NCI-H1436 treated with DMSO at 0.1 percent for 48 hours (cell line): ENCODE measurements around the gene NELL1.
"Not testable (repeated sequence)": the region's sequence is repeated elsewhere in the genome, so short reads cannot be mapped to it uniquely, and the experiment has no call there.

Experiments
- DNase-seq: peaks from one replicate; lab custom pipeline; 2025; lab: John Stamatoyannopoulos, UW

NELL1 gene

DNA sequence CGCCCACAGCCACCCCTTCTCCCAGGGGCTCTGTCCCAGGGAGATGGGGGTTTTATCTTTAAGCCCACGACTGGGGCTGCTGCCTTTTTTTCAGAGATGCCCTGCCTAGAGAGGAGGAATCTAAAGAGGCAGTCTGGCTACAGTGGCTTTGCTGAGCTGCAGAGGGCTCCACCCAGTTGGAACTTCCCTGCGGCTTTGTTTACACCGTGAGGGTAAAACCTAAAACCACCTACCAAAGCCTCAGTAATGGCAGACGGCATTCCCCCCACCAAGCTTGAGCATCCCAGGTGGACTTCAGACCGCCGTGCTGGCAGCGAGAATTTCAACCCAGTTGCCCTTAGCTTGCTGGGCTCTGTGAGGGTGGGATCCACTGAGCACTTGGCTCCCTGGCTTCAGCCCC is 535.8 kb downstream of the NELL1 start:
- DNase-seq = no peak

DNA sequence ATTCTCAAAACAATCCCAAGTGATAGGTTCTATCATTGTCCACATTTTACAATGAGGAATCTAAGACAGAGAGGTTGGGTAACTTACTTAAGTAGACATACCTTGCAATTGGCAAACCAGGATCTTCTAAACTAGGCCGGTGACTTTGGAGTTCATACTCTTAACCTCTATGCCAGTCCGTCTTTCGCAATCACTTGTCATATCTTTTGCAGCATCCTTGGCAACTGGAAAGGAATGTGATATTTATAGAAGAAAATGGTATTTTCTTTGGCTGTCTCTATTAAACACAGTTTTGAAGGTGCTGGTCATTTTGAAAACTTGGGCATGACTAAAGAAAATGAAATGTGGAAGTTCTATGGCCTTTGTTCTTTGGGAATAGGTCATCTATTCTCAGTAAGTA is 556.5 kb downstream of the NELL1 start:
- no peak for DNase-seq

DNA sequence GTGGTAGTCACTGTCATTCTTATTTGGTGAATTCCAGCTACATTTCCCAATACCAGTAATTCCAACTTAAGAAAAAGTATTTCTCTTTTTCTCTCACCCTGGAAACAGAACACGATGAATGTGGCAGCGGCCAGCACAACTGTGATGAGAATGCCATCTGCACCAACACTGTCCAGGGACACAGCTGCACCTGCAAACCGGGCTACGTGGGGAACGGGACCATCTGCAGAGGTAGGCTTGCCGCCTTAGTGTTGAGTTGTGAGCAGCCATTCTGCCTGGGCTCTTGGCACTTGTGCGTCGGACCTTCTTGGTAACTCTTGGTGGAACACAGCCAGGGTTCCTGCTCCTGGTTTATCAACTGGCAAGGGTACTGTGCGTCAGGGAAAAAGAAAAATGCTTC is 559.8 kb downstream of the NELL1 start:
- DNase-seq = no peak

DNA sequence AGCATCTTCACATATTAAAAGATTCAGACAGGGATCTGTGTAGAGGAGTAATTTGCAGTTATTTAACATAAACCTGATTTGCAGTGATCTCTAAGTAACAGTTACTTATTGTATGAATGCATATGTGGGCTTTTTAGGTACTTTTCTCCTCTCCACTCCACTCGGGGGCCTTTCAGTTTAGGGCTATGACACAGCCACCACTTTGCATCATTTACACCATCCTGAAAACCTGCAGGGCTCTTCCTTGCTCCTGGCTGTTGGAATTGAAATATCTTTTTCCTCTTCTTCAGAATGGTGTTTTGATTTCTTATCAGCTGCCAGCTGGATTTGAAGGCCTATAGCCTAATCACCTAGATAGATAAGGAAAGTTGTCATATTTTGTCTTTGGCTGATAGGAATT is 580.8 kb downstream of the NELL1 start:
- no peak for DNase-seq

DNA sequence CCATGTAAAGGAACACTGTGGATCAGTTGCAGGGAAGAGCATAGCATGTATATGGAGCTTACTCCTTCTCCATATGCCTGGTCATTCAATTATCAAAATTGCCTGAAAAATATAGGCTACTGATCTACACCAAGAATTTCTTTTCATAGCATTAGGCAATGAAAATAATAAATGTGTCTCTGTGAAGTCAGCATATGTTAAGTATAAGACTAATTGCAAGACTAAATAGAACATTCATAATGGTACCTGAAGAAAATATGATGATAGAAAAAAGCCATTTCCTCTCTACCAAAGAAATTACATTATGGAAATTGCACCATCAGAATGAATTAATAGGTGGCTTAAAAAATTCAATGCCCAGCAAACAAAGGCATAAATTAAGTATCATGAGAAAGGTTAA is 584.7 kb downstream of the NELL1 start:
- no peak for DNase-seq

DNA sequence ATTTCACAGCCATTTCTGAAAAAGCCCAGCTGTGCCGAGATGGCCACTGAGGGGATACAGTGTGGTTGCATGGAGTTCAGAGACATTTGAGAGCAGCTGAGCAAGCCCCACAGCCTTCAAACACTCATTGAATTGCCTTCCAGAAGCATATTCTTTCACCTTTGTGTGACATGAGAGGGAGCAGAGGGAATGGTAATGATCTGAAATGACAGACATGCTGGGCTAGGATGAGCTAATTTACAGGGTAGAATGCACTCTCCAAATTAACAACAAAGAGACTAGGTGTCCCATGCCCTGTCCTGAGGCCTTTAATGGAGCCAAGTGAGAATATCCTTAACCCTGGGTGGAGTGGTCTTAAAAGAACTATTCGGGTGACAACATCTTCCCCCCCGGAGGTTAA is 585.4 kb downstream of the NELL1 start:
- no peak for DNase-seq

DNA sequence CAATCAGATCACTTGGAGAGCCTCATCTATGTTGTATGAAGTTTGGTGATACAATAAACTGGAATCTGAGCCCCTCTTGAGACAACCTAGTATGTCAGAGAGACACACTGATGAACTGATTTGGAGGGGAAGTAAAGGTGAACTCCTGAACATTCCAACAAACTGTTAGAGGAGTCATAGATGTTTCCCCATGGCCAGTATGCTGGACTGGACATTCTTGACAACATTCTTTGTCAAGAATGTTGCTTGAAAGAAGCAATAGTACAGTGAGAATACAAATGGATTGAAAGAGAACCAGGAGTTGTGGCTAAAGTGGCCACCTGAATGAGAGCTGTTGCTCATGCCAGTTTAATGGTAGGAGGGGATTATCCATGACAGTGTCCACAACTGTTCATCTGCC is 588.1 kb downstream of the NELL1 start:
- DNase-seq = no peak

DNA sequence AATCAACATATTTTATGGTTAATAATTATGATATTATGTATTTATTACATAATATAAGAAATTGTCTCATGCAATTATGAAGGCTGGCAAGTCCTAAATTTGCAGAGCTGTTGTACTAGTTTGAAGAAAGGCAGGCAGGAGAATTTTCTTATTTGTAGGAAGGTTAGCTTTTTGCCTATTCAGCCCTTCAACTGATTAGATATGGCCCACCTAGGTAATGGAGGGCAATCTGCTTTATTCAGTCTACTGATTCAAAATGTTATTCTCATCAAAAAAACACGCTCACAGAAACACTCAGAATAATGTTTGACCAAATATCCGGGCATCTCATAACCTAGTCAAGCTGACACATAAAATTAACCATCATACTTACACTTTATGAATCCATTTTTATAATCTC is 589.0 kb downstream of the NELL1 start:
- DNase-seq = no peak

DNA sequence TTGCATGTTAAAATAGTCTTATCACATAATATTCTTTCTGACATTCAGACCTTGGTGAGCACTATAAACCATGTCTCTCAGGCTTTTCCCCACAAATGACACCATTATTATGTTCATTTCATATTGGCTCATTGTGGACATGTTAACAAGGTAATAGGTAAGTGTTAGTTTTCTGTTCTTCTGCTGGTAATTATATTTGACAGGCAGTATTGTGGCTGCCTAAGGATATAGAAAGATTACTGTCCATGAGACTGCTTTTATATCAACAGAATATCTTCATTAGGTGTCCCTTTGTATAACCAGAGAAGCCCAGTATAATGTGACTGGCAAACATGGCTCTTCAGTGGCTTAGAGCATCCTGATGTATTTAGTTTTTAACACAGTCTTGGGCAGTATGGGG is 590.7 kb downstream of the NELL1 start:
- no peak for DNase-seq

DNA sequence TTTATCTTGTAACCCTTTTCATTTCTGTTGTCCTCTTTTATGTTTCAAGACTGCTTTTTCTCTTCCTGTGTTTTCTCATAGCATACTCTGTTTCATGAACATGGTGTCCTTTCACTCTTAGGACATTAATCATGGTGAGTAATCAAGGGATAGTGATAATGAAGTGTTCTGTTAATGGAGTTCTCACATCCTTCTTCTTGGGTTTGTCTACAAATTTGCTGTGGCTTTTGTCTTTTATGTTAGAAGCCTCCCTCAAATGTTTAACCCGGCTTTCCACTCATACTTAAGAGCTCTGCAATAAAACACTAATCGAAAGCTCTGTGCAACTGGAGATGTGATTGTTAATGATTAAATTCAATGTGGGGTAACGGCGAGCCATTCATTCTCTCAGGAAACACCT is 593.6 kb downstream of the NELL1 start:
- no peak for DNase-seq

DNA sequence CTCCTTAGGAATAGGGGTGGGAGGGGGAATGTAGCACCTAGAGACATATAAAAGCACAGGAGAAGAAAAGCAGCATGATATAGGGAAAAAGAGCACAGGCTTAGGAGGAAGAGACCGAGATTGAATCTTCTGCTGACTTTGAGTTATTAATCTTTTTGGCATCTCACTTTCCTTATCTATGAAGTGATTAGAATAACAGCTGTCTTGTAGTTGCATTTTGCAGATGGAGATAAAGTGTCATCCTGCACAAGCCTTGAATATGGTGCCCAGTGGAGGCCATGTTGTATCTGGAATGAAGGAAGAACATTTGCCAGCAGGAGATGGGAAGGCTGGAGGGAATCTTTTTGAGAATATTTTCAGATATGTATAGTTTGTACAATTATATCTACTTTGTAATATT is 594.7 kb downstream of the NELL1 start:
- no peak for DNase-seq

DNA sequence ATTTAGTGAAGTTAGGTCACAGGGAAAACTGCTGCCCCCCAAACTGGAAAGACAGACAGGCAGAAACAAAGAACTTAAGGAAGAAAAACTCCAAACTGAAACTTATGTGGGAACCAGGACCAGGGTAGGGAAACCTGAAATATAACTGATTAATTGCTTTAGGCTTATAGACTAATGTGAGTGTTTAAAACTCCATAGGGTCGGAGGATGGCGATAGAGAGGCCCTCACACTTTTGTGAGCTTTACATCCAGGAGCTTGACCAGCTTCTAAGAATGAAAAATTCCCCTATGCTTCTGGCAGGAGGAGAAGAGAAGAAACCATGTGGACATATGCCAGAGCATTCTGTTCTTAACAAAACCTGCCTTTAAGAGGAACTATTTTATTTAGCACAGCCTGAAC is 598.6 kb downstream of the NELL1 start:
- no peak for DNase-seq

DNA sequence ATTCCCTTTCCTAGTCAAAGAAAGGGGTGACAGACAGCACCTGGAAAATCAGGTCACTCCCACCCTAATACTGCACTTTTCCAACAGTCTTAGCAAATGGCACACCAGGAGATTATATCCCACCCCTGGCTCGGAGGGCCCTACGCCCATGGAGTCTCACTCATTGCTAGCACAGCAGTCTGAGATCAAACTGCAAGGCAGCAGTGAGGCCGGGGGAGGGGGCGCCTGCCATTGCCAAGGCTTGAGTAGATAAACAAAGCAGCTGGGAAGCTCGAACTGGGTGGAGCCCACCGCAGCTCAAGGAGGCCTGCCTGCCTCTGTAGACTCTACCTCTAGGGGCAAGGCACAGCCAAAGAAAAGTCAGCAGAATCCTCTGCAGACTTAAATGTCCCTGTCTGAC is 602.8 kb downstream of the NELL1 start:
- DNase-seq = not testable (repeated sequence)

DNA sequence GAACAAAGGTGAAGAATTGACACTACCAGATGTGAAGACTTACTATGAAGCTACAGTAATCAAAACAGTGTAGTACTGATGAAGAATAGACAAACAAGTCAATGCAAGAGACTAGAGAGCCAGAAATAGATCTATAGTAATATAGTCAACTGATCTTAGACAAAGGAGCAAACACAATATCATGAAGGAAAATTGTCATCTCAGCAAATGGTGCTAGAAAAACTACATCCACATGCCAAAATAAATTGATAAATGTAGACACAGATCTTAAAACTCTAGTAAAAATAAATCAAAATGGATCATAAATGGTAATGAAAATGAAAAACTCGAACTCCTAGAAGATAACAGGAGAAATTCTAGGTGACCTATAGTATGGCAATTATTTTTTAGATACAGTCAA is 609.5 kb downstream of the NELL1 start:
- no peak for DNase-seq

DNA sequence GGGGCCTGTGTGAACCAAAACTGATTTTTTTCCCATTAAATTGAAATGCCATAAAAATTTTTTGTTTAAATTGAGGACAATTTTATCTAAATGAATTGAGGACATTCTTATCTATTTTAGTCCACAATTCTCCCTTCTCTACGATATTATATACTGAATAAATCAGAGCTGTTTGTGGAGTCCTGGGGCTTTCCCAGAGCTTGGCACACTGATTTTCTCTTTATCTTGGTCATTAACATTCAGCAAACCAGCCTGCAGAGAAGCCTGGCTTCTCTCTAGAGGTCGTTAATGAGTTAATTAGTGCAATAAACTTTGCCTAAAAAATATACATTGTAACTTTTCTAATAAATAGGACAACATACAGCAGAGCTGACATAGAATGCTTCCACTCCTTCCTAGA is 615.7 kb downstream of the NELL1 start:
- no peak for DNase-seq

DNA sequence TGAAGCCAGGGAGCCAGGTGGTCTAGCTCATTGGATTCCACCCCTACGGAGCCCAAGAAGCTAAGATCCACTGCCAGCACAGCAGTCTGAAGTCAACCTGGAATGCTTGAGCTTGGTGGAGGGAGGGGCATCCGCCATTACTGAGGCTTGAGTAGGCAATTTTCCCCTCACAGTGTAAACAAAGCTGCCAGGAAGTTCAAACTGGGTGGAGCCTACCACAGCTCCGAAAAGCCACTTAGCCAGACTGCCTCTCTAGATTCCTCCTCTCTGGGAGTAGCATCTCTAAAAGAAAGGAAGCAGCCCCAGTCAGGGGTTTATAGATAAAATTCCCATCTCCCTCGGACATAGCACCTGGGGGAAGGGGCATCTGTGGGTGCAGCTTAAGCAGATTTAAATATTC is 620.3 kb downstream of the NELL1 start:
- DNase-seq = no peak

DNA sequence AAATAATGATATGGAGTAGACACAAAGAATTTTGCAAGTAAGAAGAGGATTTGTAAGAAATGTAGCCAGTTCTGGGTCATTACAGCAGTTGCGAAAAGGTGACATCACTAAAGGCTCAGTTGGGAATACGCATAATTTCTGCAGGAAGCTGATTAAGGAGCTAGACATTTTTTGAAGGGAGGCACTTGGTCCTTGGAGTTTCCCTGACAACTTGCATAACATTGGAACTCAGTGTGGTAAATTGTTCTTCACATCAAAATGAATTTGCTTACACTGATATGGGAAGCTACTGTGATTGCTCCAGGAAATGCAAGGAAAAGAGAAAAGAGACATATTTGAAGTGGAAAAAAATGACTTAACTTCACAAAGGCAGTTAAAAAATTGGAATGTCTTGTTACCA is 626.1 kb downstream of the NELL1 start:
- DNase-seq = no peak

DNA sequence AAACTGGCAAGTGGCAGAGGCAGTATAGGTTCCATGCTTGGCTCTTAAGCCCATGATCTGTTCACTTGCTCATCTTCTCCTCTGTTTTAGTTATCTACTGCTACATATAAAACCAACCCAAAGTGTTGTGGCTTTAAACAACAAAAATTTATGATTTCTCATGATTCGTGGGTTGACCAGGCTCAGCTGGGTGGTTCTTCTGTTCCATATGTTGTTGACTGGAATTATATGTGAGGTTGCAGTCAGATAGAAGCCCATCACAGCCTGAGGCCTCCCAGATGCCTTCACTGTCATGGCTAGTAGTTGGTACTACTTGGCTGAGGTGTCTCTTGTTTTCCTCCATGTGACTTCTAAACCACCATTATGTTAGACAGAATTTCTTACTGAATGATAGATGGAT is 632.6 kb downstream of the NELL1 start:
- DNase-seq = no peak

DNA sequence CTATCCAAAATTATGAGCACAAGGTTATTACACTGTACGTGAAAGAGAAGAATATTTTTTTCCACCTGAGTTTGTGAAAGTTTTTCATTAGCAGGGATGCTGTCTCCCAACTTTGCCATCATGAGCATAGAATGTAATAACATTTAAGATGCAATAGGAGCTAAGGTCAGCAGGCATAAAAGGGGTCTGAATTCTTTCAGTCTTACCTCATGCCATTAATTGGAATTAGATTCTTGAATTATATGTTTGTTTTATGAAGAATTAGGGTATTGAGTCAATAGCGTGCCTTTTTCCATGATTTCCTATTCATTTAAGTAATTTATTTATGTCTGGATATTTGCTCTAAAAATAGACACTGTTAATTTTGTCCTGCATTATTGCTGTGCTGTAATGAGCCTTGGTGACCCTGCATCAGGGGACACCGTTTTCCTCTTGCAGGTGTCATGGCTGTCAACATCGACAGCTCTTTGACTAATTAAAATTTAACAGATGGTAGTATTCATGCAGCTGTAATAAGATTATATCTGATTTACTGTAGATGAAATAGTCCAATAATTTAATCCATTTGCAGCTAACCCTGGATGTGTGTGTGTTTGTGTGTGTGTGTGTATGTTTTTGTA is 637.5 kb downstream of the NELL1 start:
- DNase-seq = no peak

DNA sequence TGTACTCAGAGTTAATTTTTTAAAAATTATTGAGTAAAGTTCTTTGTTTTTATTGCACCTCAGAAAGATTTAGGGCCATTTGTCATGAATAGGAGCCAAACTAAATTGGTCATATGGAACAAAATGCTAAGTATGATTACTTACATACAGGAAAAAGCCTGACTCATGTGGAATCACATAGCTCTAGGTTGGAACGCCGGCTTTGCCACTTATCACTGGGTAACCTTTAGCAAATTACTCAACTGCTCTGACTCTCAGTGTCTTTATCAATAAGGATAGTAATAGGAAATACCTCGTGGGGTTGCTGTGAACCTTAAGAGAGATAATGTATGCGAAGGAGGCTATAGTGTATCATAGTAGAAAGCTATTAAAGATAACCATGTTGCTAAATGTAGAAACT is 638.5 kb downstream of the NELL1 start:
- no peak for DNase-seq

DNA sequence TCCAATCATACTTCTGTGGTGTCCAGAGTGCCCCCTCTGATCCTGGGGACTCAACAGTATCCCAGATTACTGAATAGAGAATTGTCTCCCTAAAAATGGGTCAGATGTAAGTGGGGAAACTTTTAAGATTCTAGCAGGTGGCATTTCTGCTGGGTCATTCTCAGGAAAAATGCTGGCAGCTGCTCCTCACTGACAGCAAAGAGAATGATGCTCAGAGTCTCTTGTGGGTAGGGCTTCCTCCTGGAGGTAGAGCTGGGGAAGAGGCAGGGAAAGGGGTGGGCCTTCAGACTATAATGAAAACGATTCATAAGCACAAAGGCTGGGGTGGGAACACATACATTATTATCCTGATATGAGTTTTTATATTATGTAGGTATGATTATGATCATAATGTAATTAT is 647.2 kb downstream of the NELL1 start:
- no peak for DNase-seq

DNA sequence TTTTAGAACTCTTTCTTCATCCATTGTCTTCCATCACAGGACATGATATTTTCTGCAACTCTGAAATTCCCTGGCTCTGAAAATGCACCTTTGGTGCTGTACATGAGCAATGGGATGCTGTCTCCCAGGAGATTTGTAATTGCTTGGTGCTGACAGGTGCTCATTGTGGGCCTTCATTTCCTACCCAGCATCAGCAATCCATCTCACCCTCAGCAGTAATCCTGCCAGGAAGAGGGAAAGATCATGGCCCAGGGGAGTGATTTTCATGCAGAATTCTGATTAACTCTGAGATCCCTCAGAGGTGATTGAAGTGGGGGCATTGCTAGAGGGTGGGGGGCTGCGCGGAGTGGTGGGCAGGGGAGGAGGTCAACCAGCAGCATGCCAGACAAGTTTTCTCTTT is 651.7 kb downstream of the NELL1 start:
- no peak for DNase-seq

DNA sequence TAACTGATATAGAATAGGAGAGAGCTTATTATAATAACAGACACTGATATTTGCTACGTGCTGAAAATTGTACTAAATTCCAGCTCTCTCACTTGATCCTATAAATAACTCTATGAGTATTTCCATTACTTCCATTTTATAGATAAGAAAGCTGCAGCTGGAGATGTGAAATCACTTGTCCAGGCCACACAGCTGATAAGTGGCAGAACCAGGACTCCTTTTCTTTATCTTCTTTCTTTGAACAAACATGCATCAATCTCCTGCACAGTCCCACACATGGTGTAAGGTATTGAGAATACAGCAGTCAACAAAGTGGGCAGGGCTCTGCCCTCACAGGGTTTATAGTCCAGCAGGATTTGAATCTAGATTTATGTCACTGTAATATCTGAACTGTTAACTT is 652.1 kb downstream of the NELL1 start:
- no peak for DNase-seq

DNA sequence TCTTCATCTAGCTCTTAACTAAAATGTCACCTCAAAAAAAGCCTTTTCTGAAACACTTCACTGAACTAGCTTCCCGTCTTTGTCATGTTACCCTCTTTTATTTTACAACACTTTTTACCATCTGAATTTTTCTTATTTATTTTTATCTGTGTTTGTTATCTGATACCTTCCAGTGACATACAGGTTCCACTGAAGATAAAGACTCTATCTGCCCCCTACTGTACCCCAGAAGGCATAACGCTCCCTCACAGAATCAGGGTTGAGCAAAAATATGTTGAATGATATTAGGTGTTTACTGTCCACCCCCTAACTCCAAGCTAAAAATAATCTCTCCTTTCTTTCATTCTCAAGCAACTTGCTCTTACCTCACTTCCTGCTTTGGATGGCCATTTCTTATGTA is 654.2 kb downstream of the NELL1 start:
- DNase-seq = no peak

DNA sequence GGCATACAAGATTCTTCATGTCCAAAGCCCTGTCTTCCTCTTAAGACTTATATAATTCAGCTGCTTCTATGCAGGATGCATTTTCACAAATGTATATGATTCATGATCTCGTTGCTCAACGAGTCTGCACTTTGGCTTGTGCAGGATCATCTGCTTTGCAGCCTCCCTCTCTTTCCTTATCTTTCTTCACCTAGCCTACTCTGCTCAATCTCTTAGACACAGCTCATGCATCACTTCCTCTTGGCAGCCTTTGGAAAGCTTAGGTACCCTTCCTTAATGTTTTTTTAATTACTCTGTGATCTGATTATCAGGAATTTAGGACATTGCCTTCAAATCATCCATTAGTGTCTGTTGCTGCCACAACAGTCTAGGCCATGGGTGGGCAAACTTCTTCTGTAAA is 673.8 kb downstream of the NELL1 start:
- DNase-seq = no peak
